GF-D8 (cell line): ENCODE measurements around the gene ABCB6.

Experiments used
- DNase-seq: peaks from one replicate; lab custom pipeline; 2025; lab: John Stamatoyannopoulos, UW

Gene ABCB6

DNA sequence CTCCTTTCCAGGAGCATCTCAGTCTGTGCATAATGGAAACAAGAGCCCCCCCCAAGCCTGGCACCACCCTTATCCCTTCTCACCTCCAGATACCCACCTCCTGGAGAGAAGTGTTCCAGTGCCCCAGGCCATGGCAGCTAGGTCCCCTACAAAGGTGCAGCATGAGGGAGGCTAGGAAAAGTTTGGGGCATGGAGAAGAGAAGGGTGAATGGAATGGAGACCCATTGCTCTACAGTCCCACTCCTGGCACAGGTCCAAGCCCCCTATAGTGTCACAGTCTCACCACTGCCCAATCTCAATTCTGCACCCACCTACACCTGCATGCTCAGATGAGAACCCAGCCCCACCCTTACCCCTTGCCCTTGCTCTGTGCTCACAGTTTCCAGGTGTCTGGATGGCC lies 49.8 kb downstream of the ABCB6 start:
- DNase-seq: no peak

DNA sequence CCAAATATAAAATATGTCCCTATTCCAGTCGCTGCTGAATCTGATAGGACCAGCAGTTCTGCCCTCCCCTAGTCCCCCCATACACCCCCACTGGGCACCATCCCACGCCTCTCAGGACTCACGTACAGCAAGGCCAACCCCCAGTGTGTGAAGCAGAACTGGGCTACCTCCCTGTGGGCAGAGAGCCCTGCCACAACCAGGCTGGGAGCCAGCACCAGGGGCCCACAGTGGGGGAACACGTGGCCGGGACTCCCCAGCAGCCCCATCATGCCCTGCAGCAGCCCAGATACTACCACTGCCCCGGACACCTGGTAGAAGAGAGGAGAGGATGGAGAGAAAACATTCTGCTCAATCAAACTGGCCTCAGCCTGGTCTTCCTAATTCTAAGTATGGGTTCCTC lies 50.2 kb downstream of the ABCB6 start:
- DNase-seq: no peak

DNA sequence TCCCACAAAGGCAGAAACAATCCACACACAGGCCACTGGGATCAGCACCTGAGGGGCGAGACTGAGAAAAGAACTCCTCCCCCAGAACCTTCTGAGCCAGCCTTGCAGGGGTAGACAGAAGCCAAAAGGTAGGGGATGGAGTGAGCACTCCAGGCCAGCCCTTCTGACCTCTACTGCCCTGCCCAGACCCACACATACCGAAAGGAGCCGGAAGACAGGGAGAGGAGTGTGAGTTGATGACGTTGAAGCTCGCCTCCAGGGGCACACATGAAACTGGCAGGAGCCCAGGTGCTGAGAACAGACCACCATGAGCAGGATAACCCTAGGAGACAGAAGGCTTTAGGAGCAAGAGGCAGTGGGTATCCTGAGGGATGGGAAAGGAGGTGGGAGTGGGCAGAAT lies 50.8 kb downstream of the ABCB6 start:
- DNase-seq: no peak

DNA sequence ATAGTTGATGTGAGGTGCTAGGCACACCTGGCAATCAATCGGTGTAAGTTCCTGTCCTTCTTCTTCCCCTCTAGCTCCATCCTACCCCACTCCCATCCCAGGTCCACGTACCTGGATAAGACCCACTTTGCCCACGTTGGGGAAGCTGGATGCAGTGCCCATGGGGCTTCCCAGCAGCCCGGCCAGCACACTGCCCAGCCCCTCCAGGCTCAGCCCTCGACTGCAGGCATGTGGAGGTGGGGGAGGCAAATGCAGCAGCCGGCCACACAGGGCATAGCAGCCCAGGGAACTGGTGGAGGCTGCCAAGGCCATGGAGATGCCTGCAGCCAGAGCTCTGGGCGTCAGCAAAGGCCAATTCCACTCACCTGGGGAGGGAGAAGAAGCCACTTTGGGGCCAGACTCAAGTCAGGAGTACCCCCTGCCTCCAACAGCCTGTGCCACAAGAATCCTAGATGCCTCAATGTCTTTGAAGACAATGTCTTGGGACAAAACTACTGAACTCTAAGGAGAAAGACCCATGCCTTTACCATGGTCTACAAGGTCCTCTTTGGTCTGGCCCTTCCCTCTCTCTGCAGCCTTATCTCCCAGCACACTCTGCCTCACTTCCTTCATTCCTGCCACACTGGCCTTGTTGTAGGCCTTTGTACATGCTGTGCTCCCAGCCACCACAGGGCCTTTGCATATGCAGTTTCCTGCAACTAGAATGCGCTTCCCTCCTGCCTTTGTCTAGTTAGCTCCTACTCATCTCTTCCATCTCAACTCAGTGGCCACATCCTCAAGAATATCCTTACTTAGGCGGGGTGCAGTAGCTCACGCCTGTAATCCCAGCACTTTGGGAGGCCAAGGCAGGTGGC lies 53.5 kb downstream of the ABCB6 start:
- no peak for DNase-seq

DNA sequence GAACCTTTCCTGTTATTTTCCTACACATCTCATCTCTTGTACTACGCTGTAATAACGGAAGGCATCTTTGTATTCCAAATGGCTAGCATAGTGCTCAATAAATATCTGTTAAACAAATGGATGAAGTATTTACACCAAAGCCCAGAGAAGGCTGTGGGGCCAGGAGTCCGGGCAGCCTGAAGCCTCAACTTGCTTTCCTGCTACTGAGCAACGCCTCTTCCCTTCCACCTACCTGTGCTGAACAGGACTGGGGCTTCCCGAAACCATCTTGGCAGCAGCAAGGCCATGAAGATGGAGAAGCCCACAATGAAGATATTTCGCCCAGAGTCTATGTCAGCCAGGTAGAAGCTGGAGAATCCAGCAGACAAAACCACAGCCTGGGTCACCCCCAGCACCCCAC lies 55.6 kb downstream of the ABCB6 start:
- DNase-seq: no peak

DNA sequence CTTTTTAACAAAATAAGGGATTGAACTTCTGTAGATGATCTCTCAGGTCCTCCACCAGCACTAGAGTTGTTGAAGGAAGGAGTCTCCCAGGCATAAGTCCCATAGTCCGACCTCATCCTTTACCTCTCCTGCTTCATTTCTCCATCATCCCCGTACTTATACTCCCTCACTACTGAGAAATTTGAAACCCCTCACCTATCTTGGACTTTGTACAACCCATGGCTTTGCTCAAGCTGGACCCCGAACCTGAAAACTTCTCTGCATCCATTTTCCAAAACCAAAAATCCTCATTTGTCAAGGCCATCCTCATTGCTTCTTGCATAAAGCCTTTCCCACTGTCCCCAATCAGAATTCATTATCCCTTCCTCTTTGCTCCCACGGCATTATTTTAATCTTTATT lies 57.7 kb downstream of the ABCB6 start:
- DNase-seq: no peak

DNA sequence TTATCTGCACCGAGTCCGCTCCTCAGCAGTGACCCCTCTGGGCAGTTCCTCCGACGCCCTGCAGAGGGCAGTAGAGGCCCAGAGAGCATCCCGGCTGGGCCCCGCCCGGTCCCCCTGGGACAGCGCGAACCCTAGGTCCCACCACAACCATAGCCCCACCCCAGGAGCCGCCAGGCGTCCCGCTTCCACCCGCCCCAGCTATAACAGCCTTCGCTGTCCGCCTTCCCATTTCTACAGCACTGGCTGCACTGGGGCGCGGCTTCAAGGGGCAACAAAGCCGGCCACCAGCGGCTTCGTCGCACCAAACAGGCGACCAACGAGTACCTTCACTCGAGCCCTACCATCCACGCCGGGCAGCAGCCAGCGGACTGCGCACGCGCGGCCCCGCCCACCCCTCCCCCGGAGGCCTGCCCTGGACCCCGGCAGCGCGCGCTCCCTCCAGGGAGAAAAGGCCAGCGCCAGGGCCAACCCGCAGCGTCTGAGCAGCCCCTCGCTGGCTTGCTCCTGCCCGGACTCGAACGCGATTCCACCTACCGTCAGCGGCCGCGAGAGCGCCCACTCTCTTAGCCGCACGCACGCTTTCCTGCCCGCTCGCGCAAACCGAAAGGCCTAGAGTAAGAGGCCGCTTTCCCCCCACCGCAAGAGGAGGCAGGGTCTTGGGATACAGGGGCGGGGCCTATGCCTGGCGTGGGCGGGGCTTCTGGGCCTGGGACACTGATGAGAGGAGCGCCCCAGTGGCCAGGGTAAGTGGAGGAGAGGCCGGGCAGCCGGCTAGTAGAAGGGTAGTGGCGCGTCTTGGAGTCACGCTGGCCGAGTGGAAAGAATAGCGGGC lies 58.4 kb downstream of the ABCB6 start, which contains the start of gene NHEJ1:
Gene NHEJ1, minus strand, starts transcription at position 630 of the 832 bp plus-strand sequence. CDS start 2,453 bp downstream, outside the sequence.
- peak; percentile 65 for DNase-seq
